ENCODE measurements around the gene SYS1.

The SYS1 gene

GRCh38 chr20:45374101-45374467, 11.1 kb downstream of the SYS1 start:
- no peak for TF ChIP-seq ZFX (IDR thresholded peaks at IDR 0.05; ENCODE audit: borderline replicate concordance)
- peak; percentile 75 for TF ChIP-seq CTCF (IDR thresholded peaks at IDR 0.05)

GRCh38 chr20:45374966-45375365, 12.0 kb downstream of the SYS1 start:
- TF ChIP-seq CTCF (IDR thresholded peaks at IDR 0.05) (no peak), ZFX (IDR thresholded peaks at IDR 0.05; ENCODE audit: borderline replicate concordance) (no peak)
- H3K27ac ChIP-seq: no peak overlapping the region

More at GRCh38 chr20:45374101-45374467, 11.1 kb downstream of the SYS1 start:
- H3K27ac ChIP-seq: 0 out of 2 replicates have a peak overlapping the region, but pooled peaks have one; percentile 53

GRCh38 chr20:45377269-45377668, 14.3 kb downstream of the SYS1 start:
- TF ChIP-seq CTCF (IDR thresholded peaks at IDR 0.05) (no peak), ZFX (IDR thresholded peaks at IDR 0.05; ENCODE audit: borderline replicate concordance) (no peak)
- H3K27ac ChIP-seq: no peak overlapping the region

- TF ChIP-seq CTCF (IDR thresholded peaks at IDR 0.05) (no peak), ZFX (IDR thresholded peaks at IDR 0.05; ENCODE audit: borderline replicate concordance) (no peak)
- no peak within 1 kb of the TSS for H3K27ac ChIP-seq
Measured at GRCh38 chr20:45378191-45378590, 15.2 kb downstream of the SYS1 start, which contains the start of gene TP53TG5. TP53TG5 (minus strand) TSS chr20:45378325; CDS start chr20:45378236, 89 bp downstream.

- no peak for TF ChIP-seq CTCF (IDR thresholded peaks at IDR 0.05)
- TF ChIP-seq ZFX (IDR thresholded peaks at IDR 0.05; ENCODE audit: borderline replicate concordance): no peak
- H3K27ac ChIP-seq: no peak overlapping the region
Measured at GRCh38 chr20:45387274-45387673, 24.3 kb downstream of the SYS1 start.

GRCh38 chr20:45390931-45391330, 28.0 kb downstream of the SYS1 start:
- H3K27ac ChIP-seq: no peak overlapping the region
- TF ChIP-seq ZFX (IDR thresholded peaks at IDR 0.05; ENCODE audit: borderline replicate concordance) (no peak), CTCF (IDR thresholded peaks at IDR 0.05) (no peak)

GRCh38 chr20:45391559-45391958, 28.6 kb downstream of the SYS1 start:
- TF ChIP-seq ZFX (IDR thresholded peaks at IDR 0.05; ENCODE audit: borderline replicate concordance) (no peak), CTCF (IDR thresholded peaks at IDR 0.05) (no peak)
- H3K27ac ChIP-seq: no peak overlapping the region

Measured in 22Rv1 (cell line).